Measurements from ENCODE around the gene PIH1D2.
"Not testable (repeated sequence)": the region's sequence is repeated elsewhere in the genome, so short reads cannot be mapped to it uniquely, and the experiment has no call there.

Gene PIH1D2, protein sequence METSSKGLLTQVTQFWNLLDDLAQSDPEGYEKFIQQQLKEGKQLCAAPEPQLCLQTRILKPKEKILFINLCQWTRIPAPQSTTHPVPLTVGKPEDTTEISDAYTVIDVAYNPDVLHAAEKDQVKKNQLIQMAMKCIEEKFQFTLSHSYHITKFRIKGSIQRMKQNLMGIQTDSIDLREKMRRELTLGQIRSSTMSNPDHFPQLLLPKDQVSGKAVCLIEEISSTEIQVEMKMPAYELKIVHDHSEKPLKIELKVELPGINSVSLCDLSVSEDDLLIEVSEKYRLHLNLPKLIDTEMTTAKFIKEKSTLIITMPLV

DNA sequence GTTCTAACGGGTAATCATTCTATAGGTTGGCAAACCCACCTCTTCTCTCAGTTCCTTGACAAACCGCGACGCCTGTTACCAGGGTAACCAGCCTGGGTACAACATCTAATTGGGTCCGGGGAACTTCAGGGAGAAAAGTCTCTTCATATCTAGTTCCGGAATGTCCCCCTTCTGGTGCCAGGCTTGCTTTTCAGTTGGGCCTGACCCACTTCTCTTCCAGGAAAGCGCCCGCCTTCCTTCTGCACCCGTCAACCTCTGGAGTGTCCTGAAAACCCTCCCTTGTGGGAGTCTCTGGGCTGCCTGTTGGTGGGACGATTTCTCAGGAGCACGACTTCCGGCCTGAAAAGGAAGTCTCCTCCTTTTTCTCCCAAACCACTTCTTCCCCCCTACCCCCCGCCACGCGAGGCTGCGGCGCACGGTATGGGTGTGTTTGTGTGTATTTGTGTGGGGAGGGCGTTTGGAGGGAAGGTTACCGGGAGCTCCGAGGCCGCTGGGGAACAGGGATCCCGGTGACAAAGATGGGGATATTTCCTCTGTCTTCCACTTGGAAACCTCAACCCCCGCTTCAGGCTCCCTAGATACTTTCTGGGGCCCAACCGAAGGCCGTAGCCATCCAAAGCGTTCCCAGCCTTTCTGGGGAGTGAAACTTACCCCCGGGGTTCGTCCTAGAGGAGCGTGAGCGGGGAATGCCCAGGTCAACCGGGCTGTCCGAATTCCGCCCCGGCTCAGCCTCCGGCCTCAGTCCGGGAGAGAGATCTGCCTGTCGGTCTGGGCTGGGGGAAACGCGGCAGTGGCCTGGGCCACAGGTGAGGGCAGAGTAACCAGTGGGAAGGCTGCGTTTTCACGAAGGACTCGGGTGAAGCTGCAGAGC, at the start of gene PIH1D2, which contains the start of gene NKAPD1:
PIH1D2 (minus strand) TSS at position 77 of the 871 bp plus-strand sequence. CDS start 843 bp downstream, outside the sequence.
NKAPD1 (plus strand) TSS at position 359 of the 871 bp plus-strand sequence. CDS start 1,276 bp downstream, outside the sequence.
- peak; percentile 82 for DNase-seq

DNA sequence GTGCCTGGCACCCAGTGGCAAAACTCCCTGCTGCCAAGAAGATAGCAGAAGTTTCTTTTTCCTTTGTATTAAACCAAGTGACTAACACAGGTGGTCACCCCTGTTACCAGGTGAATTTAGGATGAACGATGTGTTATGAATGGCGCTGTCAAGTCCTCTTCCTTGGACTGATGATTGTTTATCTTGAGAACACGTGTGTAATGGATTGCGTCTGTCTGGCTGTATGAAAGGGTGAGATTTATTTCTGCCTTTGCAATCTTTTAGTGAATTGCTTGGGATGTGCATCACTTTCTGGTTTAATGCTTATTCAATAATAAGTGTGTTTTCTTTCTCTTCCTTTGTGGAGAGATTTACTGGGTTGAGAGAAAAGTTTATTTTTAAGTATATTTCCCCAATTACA, 49.3 kb upstream of the PIH1D2 start:
- no peak for DNase-seq

DNA sequence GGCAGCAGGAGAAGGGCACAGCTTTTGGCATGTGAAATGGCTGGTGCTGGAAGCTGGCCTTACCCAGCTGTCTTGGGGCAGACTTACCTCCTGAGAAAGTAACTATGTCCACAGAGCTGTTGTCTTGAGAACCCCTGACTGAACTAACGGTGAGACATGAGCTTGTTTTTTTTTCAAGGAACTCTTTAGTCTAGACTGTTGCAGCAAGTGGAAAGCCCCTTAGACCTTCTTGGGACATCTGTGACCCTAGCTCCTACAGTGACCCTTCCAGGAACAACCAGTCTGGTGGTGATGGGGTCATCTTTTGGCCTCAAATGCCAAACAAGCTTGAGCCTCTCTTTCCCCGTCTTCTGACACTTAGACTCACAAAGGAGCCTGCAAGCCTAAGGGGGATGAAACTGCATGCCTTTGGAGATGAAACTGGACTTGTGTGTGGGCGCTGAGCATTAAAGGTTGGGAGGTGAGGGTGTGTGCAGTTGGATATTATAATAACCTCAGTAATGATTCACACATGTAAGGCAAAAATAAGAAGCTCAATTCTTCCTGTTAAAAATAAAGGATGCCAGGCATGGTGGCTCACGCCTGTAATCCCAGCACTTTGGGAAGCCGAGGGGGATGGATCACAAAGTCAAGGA, 48.3 kb upstream of the PIH1D2 start:
- DNase-seq = no peak

DNA sequence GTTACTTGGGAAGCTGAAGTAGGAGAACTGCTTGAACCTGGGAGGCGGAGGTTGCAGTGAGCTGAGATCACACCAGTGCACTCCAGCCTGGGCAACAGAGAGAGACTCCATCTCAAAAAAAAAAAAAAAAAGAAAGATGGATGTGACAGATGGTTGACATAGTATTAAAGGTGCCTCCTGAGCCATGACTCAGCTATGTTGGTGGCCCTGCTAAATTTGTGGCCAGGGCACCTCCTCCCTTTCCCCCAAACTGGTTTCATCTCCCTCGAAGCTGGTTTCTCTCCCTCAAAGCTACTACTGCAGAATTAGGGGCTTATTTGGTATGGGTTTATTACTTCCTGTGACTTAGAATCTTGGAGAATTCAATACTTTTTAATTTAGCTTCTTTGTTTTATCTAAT, 44.4 kb upstream of the PIH1D2 start:
- DNase-seq = no peak

DNA sequence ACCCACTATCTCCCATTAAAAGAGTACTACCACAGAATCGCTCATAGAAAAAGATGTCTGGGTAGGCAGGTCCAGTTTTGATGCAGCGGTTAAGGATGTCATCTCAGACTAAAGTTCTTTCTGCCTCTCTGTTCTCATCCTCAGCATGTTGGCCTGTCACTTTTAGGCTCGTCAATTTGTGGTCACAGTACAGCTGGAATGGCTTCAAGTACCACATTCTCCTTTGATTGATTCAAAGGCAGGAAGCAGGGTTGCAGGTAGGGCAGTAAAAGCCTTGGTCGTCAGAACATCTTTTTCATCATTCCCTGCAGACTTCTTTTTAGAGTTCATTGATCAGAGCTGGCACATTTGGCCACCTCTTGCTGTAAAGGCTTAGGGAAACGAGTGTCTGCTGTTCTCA, 41.6 kb upstream of the PIH1D2 start:
- DNase-seq = no peak

DNA sequence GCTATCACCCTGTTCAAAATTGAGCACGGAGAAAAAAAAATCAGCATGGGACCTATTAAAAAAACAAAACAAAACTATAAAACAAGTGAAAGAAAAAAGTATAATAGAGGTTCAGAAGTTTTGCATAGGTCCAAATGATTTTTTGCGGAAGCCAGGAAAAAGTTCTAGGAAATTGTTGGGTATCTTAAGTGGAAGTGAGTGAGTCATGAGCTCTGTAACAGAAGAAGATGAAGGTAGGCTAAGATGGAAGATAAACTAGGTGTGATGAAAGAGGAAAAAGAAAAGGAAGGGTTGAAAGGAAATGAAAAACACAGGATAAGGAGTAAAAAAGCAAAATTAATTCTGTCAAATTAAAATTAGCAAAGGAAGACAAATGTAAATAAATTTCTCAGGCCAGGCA, 40.6 kb upstream of the PIH1D2 start:
- no peak for DNase-seq

DNA sequence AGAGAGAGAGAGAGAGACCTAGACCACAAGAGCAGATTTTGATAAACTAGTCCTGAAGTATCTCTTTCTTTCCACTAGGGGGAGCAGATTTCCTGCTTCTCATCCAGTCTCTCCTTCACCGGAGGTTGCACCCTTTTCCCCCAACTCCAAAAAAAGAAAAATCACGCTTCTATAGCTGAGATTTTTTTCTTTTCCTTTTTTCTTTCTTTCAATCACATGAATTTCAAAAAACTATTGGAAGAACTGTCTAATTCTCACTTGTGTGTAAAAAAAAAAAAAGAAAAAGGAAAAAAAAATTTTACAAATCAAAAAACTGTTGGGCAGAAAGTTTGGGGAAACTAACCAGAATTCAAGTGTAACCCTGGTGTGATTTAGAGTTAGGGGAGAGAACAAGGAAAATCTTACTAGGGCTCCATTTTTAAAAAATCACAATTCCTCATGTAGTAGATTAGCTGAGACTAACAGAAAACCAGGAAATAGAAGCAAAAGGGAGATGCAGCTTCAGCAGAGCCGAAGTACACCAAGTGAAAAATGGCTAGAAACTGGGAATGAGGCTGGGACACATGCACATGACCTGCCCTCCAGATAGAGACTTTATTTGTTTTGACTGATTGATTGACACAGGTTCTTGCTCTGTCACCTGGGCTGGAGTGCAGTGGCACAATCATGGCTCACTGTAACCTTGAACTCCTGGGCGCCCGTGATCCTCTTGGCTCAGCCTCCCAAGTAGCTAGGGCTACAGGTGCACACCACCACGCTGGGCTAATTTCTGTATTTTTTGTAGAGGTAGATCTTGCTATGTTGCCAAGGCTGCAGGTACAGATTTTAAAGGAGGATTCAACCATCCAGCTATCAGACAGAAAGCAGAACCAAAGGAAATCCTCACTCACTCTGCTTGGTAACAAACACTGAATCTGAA, 40.0 kb upstream of the PIH1D2 start:
- peak; percentile 79 for DNase-seq

DNA sequence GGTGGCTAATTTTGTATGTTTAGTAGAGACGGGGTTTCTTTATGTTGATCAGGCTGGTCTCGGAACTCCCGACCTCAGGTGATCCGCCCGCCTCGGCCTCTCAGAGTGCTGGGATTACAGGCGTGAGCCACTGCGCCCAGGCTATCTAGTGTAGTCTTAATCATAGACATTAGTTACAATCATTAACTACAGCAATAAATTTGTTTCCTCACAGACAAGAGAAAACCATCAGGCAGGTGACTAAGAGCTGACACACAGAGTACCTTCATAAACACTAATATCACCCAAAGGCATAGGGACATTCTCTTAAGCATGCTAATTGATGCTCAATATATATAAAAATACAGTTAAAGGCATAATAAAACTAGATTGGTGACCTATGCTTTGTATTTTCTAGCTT, 32.3 kb upstream of the PIH1D2 start:
- DNase-seq = no peak

DNA sequence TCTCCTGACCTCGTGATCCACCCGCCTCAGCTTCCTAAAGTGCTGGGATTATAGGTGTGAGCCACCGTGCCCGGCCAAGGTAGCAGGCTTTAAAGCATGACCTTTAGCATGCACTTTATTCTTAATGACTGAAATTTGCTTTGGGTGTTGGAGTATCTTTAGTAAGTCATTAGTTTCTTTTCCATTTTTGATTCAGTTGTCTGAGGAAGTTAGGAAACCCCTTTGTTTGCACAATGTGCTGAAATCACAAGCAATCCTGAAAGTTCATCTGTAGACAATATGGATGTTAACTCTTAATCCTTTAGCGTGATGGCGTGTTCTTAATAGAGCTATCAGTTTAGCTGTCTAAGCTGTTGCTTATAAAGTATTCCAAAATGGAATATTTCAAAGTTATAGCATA, 29.6 kb upstream of the PIH1D2 start:
- DNase-seq = no peak

DNA sequence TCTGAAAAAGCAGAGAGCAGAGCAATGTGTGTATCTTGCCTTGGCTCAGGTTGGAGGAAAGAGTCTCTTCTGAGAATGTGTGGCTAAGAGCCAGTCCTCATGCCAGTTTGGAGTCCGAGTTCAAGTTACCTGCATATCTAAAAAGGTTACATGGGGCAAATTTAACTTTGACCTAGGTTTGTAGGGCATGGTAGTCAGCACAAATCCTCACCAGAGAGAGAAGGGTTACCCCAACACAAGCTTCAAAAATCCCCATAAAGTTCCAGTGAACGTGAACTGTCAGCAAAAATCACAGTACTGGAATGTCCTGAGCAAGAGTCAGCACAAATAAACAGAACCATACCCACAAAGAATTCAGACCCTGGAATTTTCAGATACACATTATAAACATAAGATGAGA, 26.6 kb upstream of the PIH1D2 start:
- DNase-seq = no peak

DNA sequence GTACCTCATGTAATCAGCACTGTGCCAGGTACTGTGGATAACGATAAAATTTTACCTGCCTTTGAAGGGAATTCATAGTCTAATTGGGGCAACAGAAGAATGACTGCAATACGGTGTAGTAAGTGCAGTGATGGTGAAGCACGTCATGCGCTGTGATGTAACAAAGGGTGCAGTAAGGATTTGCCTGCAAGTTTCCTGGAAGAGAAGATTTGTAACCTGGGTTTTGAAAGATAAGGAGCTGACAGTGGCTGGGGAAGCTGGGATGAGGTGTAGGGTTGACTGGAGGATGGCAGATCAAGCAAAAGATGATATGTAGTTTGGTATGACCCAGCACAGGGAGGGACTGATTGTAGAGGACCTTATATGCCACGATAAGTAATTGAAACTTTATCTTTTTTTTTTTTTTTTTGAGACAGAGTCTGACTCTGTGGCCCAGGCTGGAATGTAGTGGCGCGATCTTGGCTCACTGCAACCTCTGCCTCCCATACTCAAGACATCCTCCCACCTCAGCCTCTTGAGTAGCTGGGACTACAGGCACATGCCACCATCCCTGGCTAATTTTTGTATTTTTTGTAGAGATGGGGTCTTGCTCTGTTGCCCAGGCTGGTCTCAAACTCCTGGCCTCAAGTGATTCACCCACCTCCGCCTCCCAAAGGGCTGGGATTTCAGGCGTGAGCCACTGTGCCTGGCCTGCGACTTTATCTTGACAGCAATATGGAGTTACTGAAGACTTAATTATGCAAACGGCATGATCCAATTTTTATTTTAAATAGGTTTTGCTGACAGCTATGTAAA, 24.1 kb upstream of the PIH1D2 start:
- no peak for DNase-seq

DNA sequence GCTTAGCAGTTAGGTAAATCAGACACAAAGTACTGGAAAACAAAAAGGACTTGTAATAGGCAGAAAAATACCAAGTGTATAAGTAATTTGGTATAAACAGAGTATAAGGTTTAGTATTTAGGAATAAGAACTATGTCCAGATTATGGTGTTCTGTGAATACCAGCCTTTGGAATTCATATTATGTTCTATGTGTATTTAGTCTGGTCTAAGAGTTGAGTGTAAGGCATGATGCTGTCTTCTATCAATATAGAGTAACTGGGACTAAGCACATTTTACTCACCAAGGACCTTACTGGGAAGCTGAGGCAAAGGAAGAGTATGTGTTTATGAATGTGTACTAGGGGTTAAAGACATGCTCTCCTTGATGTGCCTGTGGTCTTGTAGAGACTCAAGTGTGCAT, 22.4 kb upstream of the PIH1D2 start:
- no peak for DNase-seq

DNA sequence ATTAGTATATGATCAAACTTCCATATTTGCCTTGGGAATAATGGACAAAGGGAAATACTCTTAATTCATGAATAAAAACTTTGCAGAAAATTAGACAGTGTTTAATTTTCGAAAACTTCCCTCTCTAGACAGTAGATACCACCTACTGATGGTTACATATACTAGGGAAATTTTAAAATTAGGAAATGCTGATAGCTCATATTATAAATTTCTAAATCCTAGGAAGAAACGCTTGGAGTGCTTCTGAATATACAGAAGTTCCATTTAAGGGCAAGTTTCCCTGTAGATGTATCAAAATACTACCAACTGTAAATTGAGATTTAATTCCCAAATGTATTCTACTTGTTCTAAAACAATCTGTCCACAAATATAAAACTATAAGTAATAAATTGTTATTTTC, 21.5 kb upstream of the PIH1D2 start:
- not testable (repeated sequence) for DNase-seq

DNA sequence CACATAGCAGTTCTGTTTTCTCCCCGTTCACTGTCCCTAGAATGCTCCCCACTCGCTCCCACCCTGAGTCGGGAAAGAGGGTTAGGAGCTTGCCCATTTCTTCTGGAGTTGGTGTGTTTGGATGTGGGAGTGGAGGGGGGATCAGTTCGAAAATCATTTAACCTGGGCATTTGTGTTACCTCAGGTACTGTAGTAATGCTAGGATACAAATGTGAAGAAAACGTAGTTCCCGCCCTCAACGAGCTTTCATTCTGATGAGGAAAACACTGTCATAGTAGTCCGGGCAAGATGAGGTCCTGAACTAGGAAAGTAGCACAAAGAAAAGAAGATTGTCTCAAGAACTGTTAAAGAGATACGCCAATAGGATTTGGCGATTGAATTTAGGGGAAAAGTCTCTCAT, 13.4 kb upstream of the PIH1D2 start:
- no peak for DNase-seq

DNA sequence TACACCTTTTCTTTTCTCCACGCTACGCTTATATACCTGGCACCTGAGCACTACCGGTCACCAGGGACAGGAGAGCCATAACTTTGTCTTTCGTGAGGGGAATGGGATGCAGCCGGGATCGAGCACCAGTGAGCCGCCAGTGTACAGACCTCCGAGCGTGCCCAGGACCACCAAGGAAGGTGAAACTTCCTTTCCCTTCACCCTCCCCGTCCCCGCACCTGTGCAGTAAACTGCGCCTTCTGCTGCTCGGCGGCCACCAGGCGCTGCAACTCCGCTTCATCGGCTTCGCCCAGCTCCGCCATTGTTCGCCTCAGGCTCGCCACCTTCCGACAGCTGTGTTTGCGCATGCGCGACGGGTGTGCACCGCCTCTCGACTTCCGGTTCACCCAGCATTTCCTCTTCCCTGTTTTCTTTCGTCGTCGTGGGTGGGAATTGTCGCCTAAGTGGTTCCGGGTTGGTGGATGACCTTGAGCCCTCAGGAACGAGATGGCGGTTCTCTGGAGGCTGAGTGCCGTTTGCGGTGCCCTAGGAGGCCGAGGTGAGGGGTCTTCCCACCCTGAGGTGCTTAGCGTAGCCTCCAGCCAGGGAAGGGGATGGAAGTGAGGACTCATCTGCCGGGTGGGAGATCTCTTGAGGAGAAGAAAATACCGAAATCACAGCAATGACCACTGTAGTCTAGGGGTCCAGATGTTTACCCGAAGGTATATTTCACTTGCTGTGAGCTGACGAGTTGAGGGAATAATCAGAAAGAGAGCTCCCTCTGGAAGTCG, 12.8 kb upstream of the PIH1D2 start, which contains the start of the genes SDHD and TIMM8B:
SDHD (plus strand) TSS at position 452 of the 770 bp plus-strand sequence; CDS start at position 487, 35 bp downstream.
TIMM8B (minus strand) TSS at position 335 of the 770 bp plus-strand sequence; CDS start at position 302, 33 bp downstream.
- DNase-seq = peak; percentile 98

DNA sequence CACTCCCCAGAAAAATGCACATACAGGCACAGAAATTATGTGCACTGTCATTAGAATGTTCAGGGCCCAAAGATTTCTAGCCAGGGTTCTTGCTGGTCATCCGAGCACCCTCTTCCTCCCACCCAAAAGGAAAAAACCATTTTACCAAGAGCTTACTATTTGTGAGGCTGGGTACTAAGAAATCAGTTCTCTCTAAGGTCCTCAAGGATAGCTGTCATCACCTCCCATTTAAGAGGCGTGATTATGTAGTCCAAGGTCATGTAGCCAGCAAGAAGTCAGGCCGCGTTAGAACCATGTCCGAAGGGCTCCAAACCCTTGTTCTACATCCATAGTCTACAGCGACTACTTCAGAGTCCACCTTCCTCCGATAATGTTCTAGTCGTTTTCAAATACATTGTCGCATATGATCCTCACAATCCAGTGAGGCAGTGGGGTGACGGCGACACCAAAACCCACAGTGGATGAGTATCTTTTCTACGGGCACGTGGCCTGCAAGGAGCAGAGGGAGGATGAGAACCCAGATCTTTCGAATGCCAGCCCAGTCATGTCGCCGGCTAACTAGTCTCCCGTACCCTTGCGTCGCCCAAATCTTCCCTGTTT, 12.1 kb upstream of the PIH1D2 start:
- DNase-seq = peak; percentile 28

DNA sequence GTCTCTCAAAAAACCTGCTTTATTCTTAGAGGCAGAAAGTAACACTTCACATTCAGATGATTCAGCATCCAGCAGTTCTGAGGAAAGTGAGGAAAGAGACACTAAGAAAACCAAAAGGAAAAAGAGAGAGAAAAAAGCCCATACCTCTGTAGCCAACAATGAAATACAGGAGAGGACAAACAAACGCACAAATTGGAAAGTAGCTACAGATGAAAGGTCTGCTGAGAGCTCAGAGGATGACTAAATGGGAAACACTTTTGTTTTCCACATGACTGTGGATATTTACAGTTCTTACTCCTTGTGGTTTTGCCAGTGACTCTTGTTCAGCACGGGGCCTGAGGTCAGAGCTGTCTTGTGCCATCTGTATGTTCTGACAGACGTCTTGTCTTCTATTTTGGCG, 8.9 kb upstream of the PIH1D2 start:
- DNase-seq = peak; percentile 90

DNA sequence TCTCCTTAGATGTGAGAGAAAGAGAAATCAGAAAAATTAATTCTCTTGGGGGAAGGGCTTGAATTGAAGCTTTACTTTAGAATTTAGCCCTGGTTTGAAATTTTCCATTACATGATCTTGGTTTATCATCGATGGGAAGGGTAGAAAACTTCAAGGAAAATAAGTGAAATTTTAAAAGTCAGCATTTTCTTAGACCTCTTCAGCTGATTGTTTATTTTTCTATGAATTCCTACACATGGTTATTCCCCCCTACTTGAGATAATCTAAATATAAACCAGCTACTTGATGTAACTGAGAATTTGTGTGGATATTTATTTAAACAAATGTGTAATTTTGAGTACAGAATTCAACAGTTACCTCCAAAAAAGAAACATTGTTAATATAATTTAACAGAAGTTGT, 10.9 kb downstream of the PIH1D2 start:
- no peak for DNase-seq

DNA sequence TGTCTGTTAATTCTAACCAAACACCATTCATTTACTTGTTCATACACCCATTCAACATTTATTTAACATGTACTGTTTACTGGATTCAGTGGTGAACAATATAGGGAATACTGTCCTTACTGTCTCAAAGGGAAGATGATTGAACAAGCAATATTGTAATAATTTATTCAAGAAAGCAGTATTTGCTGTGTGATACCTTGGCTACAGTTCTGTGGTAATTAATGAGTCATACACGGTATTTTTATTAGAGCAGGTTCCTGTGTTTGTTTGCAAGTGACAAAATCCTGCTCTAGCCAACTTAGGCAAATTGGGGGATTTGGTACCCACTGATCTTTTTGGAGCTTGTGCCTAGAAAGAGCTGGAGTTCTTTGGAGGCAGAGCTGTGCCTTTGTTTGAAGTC, 15.7 kb downstream of the PIH1D2 start:
- no peak for DNase-seq

DNA sequence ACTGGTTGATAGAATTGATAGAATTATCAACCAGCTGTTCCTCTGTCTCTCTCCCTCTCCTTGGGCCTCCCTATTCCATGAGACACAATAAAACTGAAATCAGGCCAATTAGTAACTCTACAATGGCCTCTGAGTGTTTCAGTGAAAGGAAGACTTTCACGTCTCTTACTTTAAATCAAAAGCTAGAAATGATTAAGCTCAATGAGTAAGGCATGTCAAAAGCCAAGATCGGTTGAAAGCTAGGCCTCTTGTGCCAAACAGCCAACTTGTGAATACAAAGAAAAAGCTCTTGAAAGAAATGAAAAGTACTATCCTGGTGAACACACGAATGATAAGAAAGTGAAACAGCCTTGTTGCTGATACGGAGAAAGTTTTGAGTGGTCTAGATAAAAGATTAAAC, 16.6 kb downstream of the PIH1D2 start:
- DNase-seq = no peak

Measured in HCEC 1CT (cell line).